ENCODE data around the gene ARHGEF16.
A peak's percentile ranks its signal among the peaks of the same experiment; 100 is the strongest.

ARHGEF16 gene

DNA sequence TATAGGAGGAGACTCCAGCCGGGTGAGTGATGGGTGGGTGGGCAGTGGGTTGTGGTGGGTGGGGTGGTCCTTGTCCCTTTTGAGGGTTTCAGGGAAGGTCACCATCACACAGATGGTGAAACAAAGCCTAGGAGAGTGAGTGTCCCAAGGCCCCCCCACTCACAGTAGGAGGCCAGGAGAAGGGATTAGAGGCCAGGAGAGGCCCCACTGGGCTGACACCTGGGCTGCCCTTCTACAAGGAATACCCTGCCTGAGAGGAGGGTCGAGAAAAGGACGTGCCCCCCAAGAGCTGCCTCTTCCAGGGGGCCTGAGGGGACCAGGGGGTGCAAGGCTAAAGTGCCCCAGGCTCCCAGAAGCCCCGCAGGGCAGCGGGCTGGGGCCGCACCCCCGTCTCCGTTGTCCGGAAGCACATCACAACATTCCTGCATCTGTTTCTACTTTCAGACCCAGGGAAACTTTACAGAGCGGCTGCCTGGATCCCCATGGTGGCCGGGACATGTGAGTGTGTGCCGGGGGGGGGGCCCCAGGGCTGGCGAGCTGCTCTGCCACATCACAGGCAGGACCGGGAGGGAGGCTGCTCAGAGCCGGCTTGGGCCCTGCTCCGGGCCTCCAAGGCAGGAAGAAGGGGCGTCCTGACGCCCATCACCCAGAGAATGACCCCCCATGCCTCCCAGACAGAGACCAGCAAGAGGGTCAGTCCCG is 68.2 kb downstream of the ARHGEF16 start:
- no peak overlapping the region for H3K27ac ChIP-seq

DNA sequence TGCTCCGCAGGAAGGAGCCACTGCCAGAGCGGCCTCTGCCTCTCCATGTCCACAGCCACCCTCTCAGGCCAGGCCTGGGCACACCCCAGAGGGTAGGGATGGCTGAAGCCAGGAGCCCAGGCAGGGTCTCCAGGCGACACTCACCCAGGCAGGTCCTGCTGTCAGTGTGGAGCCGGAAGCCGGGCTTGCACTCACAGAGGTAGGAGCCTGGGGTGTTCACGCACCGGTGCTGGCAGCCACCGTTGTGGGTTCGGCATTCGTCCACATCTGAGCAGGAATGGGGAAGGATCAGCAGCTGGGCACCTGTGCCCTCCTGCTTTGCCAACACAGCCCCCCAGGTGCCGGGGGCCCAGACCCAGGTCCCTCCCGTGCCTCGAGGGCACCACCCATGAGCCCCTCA is 69.5 kb downstream of the ARHGEF16 start:
- H3K27ac ChIP-seq, result no peak overlapping the region
- TF ChIP-seq, protein P1, sequence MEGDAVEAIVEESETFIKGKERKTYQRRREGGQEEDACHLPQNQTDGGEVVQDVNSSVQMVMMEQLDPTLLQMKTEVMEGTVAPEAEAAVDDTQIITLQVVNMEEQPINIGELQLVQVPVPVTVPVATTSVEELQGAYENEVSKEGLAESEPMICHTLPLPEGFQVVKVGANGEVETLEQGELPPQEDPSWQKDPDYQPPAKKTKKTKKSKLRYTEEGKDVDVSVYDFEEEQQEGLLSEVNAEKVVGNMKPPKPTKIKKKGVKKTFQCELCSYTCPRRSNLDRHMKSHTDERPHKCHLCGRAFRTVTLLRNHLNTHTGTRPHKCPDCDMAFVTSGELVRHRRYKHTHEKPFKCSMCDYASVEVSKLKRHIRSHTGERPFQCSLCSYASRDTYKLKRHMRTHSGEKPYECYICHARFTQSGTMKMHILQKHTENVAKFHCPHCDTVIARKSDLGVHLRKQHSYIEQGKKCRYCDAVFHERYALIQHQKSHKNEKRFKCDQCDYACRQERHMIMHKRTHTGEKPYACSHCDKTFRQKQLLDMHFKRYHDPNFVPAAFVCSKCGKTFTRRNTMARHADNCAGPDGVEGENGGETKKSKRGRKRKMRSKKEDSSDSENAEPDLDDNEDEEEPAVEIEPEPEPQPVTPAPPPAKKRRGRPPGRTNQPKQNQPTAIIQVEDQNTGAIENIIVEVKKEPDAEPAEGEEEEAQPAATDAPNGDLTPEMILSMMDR (IDR thresholded peaks at IDR 0.05), result no peak
- no peak for TF ChIP-seq ZFX (IDR thresholded peaks at IDR 0.05; ENCODE audit: borderline replicate concordance)

More for the DNA sequence above, 68.2 kb downstream of the ARHGEF16 start:
- TF ChIP-seq, protein P1 (IDR thresholded peaks at IDR 0.05), result no peak
- no peak for TF ChIP-seq ZFX (IDR thresholded peaks at IDR 0.05; ENCODE audit: borderline replicate concordance)

DNA sequence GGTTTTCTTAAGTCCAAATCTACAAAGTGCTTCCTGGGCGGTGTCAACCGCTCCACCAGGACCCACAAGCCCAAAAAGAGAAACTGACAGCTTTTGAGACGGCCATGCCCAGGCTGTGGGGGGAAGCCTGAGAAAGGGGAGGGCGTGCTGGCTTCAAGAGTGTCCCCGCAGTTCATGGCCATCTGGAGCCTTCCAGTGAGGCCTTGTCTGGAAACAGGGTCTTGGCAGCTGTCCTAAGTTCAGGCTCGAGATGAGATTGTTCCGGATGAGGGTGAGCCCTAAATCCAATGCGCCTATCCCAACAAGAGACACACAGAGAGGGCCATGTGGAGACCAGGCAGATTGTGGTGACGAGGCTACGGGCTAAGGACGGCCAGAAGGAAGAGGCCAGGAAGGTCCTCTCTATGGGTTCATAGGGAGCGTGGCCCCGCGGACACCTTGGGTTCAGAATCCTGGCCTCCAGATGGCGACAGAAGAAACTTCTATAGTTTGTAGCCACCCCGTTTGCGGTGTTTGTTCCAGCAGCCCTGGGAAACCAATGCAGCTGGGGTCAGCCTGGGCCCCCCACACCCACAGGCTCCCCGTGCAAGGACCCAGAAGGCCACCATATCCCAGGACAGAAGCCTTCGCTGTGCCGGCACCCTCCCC is 70.2 kb downstream of the ARHGEF16 start:
- TF ChIP-seq, protein P1 (IDR thresholded peaks at IDR 0.05), result no peak
- TF ChIP-seq ZFX (IDR thresholded peaks at IDR 0.05; ENCODE audit: borderline replicate concordance), result no peak
- no peak overlapping the region for H3K27ac ChIP-seq

DNA sequence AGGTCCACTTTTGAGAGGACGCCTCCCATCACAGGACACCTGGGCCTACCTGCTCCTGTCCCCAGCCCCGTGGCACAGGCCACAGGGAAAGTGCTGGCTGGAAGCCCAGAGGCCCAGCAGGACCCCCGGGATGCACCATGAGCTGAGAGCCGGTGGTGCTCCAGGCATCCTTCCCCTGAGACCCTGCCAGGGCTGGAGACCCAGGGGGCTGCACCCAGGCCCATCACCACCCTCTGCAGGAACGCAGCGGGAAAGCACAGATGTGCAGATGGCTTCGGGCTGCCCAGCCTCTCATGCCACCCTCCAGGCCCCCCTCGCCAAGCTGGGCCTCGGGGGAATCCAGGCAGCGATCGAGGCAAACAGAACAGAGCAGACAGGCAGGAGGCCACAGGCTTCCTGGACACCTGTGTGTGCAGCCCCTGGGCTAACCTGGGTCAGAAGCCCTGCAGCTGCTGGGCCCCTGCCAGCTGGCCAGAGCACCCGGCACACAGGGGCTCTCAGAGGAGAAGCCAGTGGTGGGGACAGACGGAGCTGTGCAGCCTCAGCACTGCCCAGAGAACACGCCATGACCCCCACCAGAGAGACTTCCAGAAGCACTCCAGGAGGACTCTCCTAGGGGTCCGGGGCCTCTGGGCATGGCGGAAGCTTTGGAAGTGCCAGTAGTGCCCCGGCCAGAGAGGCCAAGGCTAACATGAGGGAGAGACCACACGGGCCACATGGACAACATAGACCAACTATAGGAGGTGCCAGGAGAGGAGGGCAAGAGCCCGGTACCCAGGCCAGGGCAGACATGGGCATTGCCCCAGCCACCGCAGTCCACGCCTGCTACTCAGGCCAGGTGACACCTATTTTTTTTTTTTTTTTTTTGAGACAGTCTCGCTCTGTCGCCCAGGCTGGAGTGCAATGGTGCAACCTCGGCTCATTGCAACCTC is 71.4 kb downstream of the ARHGEF16 start:
- no peak for TF ChIP-seq ZFX (IDR thresholded peaks at IDR 0.05; ENCODE audit: borderline replicate concordance)
- TF ChIP-seq, protein P1 (IDR thresholded peaks at IDR 0.05), result no peak
- H3K27ac ChIP-seq, result no peak overlapping the region

DNA sequence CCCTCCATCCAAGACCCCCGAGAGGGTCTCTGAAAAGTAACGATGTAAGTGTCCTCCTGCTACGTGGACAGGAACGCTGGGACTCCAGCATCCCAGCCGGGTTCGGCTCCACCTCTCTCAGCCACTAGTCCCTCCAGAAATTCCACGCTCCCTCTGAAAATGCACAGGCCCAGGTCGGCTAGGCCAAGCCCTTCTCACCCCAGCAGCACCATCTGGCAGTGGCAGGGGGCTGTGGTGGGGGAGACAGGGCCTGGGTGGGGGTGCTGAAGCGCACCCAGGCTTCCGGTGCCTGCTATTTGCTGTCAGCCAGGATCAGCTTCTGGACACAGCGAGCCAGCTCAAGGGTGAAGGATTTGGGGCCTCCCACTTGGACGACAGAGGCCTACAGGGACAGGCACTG is 73.3 kb downstream of the ARHGEF16 start:
- TF ChIP-seq ZFX (IDR thresholded peaks at IDR 0.05; ENCODE audit: borderline replicate concordance), result no peak
- TF ChIP-seq, protein P1 (IDR thresholded peaks at IDR 0.05), result no peak
- H3K27ac ChIP-seq, result no peak overlapping the region

DNA sequence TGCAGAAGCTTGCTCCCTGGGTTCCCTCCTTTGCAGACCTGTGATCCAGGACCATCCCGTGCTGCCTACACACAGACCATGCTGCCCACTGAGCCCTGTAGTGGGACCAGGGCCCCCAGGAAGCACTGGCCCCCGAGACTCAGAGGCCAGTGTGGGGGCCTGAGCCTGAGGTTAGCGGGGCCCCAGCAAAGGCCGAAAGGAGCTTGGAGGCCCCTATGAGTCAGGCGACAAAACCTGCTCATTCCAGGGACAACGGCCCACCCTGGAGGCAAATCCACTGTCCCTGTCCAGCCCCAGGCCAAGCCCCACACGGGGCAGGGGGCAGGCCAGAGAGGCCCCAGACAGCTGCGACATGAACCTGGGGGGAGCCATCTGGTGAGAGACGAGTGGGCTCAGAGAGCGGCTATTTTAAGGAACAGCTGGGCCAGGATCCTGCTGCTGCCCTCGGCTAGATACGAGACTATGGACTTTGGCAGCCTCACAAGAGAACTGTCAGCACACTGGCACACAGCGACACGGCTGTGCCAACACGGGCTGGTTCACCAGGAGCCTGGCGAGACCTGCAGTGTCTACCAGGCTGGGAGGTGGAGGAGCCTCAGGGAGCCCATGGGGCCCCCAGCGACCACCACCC is 74.7 kb downstream of the ARHGEF16 start:
- no peak for TF ChIP-seq ZFX (IDR thresholded peaks at IDR 0.05; ENCODE audit: borderline replicate concordance)
- TF ChIP-seq, protein P1 (IDR thresholded peaks at IDR 0.05), result no peak
- H3K27ac ChIP-seq, result peak overlapping the region; percentile 84
